HepG2 (cell line): Measurements from ENCODE around the gene CPEB2. TPM values are rescaled to one million over a fixed set of nuclear protein-coding genes. Genes with fewer than 3 reads are reported as not detected.

Source experiments
- ARNT2 ChIP-seq: sonication (generic); formaldehyde crosslinking; IDR thresholded peaks from 2 replicates; pipeline ENCODE4 v1.8.0; 2022; ENCODE audit warnings: mild to moderate bottlenecking, low read depth, missing genetic modification reagents, moderate library complexity
- ARNTL ChIP-seq: sonication (generic); formaldehyde crosslinking; IDR thresholded peaks from 2 replicates; pipeline ENCODE4 v1.4.0; 2020; ENCODE audit warnings: mild to moderate bottlenecking, missing genetic modification reagents
- ETV6 ChIP-seq: sonication (generic); formaldehyde crosslinking; conservative IDR thresholded peaks from 2 replicates; pipeline ENCODE4 v1.4.0; 2020; ENCODE audit warnings: missing genetic modification reagents
- LCORL ChIP-seq, 2 experiments: fragments of 450-650 bp in 1 of 2; sonication (generic) in 1 of 2; formaldehyde crosslinking in 1 of 2; IDR thresholded peaks; 2 replicates each; pipeline versions ENCODE4 v1.5.0 to v1.6.1; 2017 to 2020; ENCODE audit warnings: antibody characterized with exemption in 1 of 2, missing genetic modification reagents in 1 of 2
- MXI1 ChIP-seq: IDR thresholded peaks from 3 replicates; pipeline ENCODE4 v1.6.1; 2012; ENCODE audit warnings: low read depth, low read length, inconsistent platforms, borderline replicate concordance
- PHF20 ChIP-seq: sonication (generic); formaldehyde crosslinking; IDR thresholded peaks from 2 replicates; pipeline ENCODE4 v1.5.0; 2020; ENCODE audit warnings: mild to moderate bottlenecking, missing genetic modification reagents
- POGZ ChIP-seq: sonication (generic); formaldehyde crosslinking; IDR thresholded peaks from 2 replicates; pipeline ENCODE4 v1.4.0; 2020; ENCODE audit warnings: mild to moderate bottlenecking, missing genetic modification reagents
- RELA ChIP-seq: sonication (generic); formaldehyde crosslinking; IDR thresholded peaks from 2 replicates; pipeline ENCODE4 v1.4.0; 2020; ENCODE audit warnings: missing genetic modification reagents
- SRY ChIP-seq: sonication (generic); formaldehyde crosslinking; IDR thresholded peaks from 2 replicates; pipeline ENCODE4 v1.8.0; 2022; ENCODE audit warnings: mild to moderate bottlenecking, missing genetic modification reagents
- TFDP2 ChIP-seq: sonication (generic); formaldehyde crosslinking; IDR thresholded peaks from 2 replicates; pipeline ENCODE4 v1.4.0; 2020; ENCODE audit warnings: missing genetic modification reagents
- ZC3H13 ChIP-seq: sonication (generic); formaldehyde crosslinking; IDR thresholded peaks from 2 replicates; pipeline ENCODE4 v1.8.1; 2023; ENCODE audit warnings: mild to moderate bottlenecking, missing genetic modification reagents, moderate library complexity
- ZNF253 ChIP-seq: sonication (generic); formaldehyde crosslinking; IDR thresholded peaks from 2 replicates; pipeline ENCODE4 v1.8.0; 2022; ENCODE audit warnings: mild to moderate bottlenecking, missing genetic modification reagents, borderline replicate concordance
- ZNF33A ChIP-seq: sonication (generic); formaldehyde crosslinking; IDR thresholded peaks from 2 replicates; pipeline ENCODE4 v1.5.1; 2020; ENCODE audit warnings: missing genetic modification reagents, mild to moderate bottlenecking, moderate library complexity, borderline replicate concordance
- ZNF562 ChIP-seq: sonication (generic); formaldehyde crosslinking; IDR thresholded peaks from 2 replicates; pipeline ENCODE4 v1.8.0; 2022; ENCODE audit warnings: missing genetic modification reagents, borderline replicate concordance
- ZNF574 ChIP-seq: sonication (generic); formaldehyde crosslinking; IDR thresholded peaks from 2 replicates; pipeline ENCODE4 v1.4.0; 2020; ENCODE audit warnings: missing genetic modification reagents
- ZNF678 ChIP-seq: sonication (generic); formaldehyde crosslinking; IDR thresholded peaks from 2 replicates; pipeline ENCODE4 v1.4.0; 2020; ENCODE audit warnings: mild to moderate bottlenecking, missing genetic modification reagents
- polyA plus RNA-seq, 8 experiments: library from polyadenylated mRNA; depleted of rRNA in 3 of 8; stranded (reverse) in 7 of 8; unstranded in 1 of 8; fragments of >200 nt; fragmentation: Illumina TruSeq in 4 of 8; extraction: Trizol in 4 of 8; gene quantifications; 2 replicates each; pipeline versions ENCODE4 v1.2.1 to v1.2.3, GENCODE V29; 2011 to 2016; ENCODE audit warnings: low read depth in 4 of 8, missing spikeins in 1 of 8, mixed read lengths in 1 of 8; ENCODE audit not compliant: insufficient read depth in 1 of 8
- total RNA-seq, 5 experiments: library from RNA; depleted of rRNA; stranded (reverse); fragments of >200 nt; fragmentation: Illumina TruSeq; extraction: Trizol; gene quantifications; 2 replicates each; pipeline ENCODE4 v1.2.3, GENCODE V29; 2016; ENCODE audit warnings: low read depth in 1 of 5
- TF ChIP-seq, protein P1 (sequence below): IDR thresholded peaks from 2 replicates; pipeline ENCODE4 v1.6.1; 2016; ENCODE audit warnings: missing biosample characterization, missing genetic modification reagents, low read depth
- TF ChIP-seq, protein P2 (sequence below): sonication (generic); formaldehyde crosslinking; IDR thresholded peaks from 2 replicates; pipeline ENCODE4 v1.5.0; 2020; ENCODE audit warnings: missing genetic modification reagents, mild to moderate bottlenecking, borderline replicate concordance

Gene CPEB2
- total and polyA plus RNA-seq, 2 of the 13 experiments (the other 11 are each of a cell fraction or from before 2014, with no cell fraction given) = 2.0 to 2.5 TPM

DNA sequence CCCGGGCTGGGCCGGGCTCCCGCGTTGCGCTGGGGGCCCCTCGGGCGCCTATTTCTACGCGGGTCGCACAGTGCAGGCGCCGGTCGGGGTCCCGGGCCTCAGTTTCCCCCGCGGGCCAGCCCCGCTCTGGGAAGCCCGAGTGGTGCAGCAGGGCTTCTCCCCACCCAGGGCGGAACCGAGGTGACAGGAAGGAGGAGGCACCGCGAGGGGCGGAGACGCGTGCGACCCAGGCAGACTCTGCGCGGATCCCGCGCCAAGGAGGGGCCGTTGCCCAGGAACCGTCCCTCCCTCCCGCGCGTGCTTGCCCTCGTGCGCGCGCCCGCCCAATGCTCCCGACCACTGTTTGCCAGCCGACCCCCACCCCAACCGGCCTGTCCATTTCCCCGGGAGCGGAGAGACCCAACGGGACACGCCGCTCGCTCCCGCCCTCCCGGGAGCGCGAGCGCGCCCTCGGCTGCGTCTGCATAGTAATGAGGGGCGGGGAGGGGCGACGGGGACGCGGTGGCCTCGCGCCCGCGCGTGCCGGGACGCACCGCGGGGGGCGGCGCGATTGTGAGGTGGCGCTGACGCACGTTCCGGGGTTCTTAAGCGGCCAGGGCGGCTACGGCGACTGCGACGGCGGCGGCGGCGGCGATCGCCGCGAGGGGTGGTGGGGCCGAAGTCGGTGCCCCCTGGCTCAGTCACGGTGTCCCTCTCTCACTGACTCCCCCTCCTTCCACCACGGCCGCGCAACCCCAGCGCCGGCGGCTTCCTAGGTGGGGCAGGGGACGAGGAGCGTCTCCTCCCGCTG is at the start of gene CPEB2 (continued):
- TF ChIP-seq ARNTL (CRISPR knock-in tag) = peak; percentile 61; the same call in 1 of the 2 replicates
- peak; percentile 70; the same call in 1 of the 2 replicates for TF ChIP-seq ZC3H13 (CRISPR knock-in tag)
- TF ChIP-seq MXI1 = peak; percentile 46; the same call in 1 of the 3 replicates
- TF ChIP-seq TFDP2 (CRISPR knock-in tag) = 0 out of 2 replicates have a peak, but pooled peaks have one; percentile 22
- 0 out of 2 replicates have a peak, but pooled peaks have one; percentile 16 for TF ChIP-seq ZNF33A (CRISPR knock-in tag)
- peak; percentile 63 for TF ChIP-seq ZNF574 (CRISPR knock-in tag)
- TF ChIP-seq, protein P1, sequence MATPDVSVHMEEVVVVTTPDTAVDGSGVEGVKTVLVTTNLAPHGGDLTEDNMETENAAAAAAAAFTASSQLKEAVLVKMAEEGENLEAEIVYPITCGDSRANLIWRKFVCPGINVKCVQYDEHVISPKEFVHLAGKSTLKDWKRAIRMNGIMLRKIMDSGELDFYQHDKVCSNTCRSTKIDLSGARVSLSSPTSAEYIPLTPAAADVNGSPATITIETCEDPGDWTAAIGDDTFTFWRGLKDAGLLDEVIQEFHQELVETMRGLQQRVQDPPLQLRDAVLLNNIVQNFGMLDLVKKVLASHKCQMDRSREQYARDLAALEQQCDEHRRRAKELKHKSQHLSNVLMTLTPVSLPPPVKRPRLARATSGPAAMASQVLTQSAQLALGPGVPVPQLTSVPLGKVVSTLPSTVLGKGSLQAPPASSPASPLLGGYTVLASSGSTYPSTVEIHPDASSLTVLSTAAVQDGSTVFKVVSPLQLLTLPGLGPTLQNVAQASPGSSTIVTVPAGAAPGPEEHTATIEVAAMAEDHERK (CRISPR knock-in tag) = peak; percentile 70; the same call in 1 of the 2 replicates
- TF ChIP-seq ZNF678 (CRISPR knock-in tag) = 0 out of 2 replicates have a peak, but pooled peaks have one; percentile 27
- TF ChIP-seq LCORL (IDR thresholded peaks at IDR 0.05) = no peak
- no peak for TF ChIP-seq LCORL (CRISPR knock-in tag; IDR thresholded peaks at IDR 0.05)
- no peak; the same call in 1 of the 2 replicates for TF ChIP-seq SRY (CRISPR knock-in tag)
- 0 out of 2 replicates have a peak, but pooled peaks have one; percentile 16 for TF ChIP-seq RELA (CRISPR knock-in tag)
- TF ChIP-seq ZNF253 (CRISPR knock-in tag) = 0 out of 2 replicates have a peak, but pooled peaks have one; percentile 25
- TF ChIP-seq POGZ (CRISPR knock-in tag) = peak; percentile 8
- TF ChIP-seq, protein P2, sequence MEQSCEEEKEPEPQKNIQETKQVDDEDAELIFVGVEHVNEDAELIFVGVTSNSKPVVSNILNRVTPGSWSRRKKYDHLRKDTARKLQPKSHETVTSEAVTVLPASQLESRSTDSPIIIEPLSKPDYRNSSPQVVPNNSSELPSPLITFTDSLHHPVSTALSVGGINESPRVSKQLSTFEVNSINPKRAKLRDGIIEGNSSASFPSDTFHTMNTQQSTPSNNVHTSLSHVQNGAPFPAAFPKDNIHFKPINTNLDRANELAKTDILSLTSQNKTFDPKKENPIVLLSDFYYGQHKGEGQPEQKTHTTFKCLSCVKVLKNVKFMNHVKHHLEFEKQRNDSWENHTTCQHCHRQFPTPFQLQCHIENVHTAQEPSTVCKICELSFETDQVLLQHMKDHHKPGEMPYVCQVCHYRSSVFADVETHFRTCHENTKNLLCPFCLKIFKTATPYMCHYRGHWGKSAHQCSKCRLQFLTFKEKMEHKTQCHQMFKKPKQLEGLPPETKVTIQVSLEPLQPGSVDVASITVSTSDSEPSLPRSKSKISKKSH (CRISPR knock-in tag) = 0 out of 2 replicates have a peak, but pooled peaks have one; percentile 12
- no peak for TF ChIP-seq ETV6
- TF ChIP-seq PHF20 (CRISPR knock-in tag) = peak; percentile 45; the same call in 1 of the 2 replicates
- no peak for TF ChIP-seq ZNF562 (CRISPR knock-in tag)
- peak; percentile 71; the same call in 1 of the 2 replicates for TF ChIP-seq ARNT2 (CRISPR knock-in tag)
